Testis (tissue), 2 donors: ENCODE results near the gene EFNA3.

ENCODE experiments used
- CTCF ChIP-seq, 3 experiments: fragments of 450-650 bp in 2 of 3; fragments of 200-600 bp in 1 of 3; sonication (generic) in 1 of 3; IDR thresholded peaks; one replicate each; pipeline ENCODE4 v1.5.1; 2016 to 2019; ENCODE audit warnings: antibody characterized with exemption in 3 of 3, mild to moderate bottlenecking in 2 of 3, moderate library complexity in 1 of 3
- POLR2A ChIP-seq: fragments of 450-650 bp; IDR thresholded peaks from one replicate; pipeline ENCODE4 v1.6.1; 2017; ENCODE audit warnings: antibody characterized with exemption, mild to moderate bottlenecking, moderate library complexity

DNA sequence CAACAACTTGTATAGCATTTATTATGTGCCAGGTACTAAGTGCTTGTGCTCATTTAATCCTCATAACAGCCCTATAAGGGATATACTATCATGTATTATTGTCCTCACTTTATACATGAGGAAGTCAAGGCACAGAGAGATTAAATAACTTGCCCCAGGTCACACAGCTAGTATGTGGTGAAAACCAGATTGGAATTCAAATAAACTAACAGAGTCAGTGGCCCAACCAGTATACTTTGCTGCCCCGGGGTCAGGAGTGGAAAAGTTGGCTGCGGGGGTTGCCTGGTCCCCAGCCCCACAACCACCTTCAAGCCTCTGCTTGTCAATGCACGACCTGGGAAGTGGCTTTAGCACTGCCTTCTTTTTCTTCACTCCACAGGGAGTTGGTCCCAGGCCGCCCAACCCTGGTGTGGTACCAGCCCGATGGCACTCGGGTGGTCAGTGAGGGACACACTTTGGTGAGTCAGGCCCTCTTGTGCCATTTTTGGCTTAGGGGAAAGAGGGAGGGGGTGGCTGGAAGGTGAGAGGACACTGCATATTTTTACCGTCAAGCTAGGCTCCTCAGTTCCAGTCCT, 25.0 kb upstream of the EFNA3 start:
- no peak for TF ChIP-seq CTCF (IDR thresholded peaks at IDR 0.05)
- no peak for TF ChIP-seq POLR2A
